ENCODE results near the gene FBN1.

FBN1 gene

DNA sequence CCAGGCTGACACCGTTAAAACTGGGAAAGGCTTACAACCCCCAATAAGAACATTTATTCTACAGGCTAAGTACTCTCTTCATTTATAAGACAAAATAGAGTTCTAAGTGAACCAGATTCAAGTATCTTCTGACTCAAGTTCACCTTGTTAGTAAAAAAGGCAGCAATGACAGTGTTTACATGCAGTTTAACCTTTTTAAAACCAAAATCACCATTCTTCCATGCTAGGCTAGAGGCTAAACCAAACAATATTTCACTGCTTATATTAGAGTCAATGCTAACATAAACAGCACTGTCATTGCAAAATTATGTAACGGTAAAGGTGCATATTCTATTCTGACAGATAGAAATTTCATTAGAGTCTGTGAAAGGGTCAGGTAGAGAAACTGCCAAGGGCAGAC is 118.0 kb downstream of the FBN1 start:
- H3K9me3 ChIP-seq (ENCODE audit: control insufficient read depth, low read length), result no peaks in the 10 kb centered on the region
- no peaks in the 10 kb centered on the region for H3K36me3 ChIP-seq (ENCODE audit: control insufficient read depth, insufficient read depth, low read length)
- no peak overlapping the region for H3K27ac ChIP-seq
- H3K4me3 ChIP-seq (ENCODE audit: low read depth, low read length), result no peak overlapping the region
- no peak overlapping the region for H3K9ac ChIP-seq
- no peak overlapping the region for H3K4me2 ChIP-seq (ENCODE audit: low read length)
- H3K79me2 ChIP-seq, result no peaks in the 10 kb centered on the region
- TF ChIP-seq, protein P1, sequence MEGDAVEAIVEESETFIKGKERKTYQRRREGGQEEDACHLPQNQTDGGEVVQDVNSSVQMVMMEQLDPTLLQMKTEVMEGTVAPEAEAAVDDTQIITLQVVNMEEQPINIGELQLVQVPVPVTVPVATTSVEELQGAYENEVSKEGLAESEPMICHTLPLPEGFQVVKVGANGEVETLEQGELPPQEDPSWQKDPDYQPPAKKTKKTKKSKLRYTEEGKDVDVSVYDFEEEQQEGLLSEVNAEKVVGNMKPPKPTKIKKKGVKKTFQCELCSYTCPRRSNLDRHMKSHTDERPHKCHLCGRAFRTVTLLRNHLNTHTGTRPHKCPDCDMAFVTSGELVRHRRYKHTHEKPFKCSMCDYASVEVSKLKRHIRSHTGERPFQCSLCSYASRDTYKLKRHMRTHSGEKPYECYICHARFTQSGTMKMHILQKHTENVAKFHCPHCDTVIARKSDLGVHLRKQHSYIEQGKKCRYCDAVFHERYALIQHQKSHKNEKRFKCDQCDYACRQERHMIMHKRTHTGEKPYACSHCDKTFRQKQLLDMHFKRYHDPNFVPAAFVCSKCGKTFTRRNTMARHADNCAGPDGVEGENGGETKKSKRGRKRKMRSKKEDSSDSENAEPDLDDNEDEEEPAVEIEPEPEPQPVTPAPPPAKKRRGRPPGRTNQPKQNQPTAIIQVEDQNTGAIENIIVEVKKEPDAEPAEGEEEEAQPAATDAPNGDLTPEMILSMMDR (IDR thresholded peaks at IDR 0.05), result no peak
- no peak overlapping the region for H2AFZ ChIP-seq
- H3K27me3 ChIP-seq (ENCODE audit: control insufficient read depth, insufficient read depth, low read length), result no peaks in the 10 kb centered on the region
- H3K4me1 ChIP-seq, result no peaks in the 10 kb centered on the region

DNA sequence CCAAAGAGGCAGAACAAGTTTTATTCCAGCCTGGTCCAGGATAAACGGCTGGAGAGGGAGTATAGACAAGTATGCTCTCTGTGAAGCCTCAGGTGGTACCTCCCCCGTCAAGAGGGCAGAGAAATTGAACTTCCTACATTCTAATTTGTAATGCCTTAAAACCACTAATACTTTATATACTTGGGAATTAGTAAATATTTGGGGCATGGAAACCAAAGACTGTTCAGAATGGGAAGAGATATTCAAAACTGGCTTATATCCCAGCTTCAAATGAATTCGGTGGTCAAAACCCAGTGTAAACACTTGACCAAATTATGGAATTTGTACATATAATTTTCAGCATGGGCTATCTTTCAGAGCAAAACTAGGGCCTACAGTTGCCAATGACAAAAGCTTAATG is 122.6 kb downstream of the FBN1 start:
- H3K9me3 ChIP-seq (ENCODE audit: control insufficient read depth, low read length), result no peaks in the 10 kb centered on the region
- no peak overlapping the region for H3K9ac ChIP-seq
- H3K36me3 ChIP-seq (ENCODE audit: control insufficient read depth, insufficient read depth, low read length), result no peaks in the 10 kb centered on the region
- H3K4me3 ChIP-seq (ENCODE audit: low read depth, low read length), result no peak overlapping the region
- H3K4me2 ChIP-seq (ENCODE audit: low read length), result no peak overlapping the region
- no peak overlapping the region for H2AFZ ChIP-seq
- H3K4me1 ChIP-seq, result no peaks in the 10 kb centered on the region
- H3K27me3 ChIP-seq (ENCODE audit: control insufficient read depth, insufficient read depth, low read length), result no peaks in the 10 kb centered on the region
- no peak overlapping the region for H3K27ac ChIP-seq
- TF ChIP-seq, protein P1 (IDR thresholded peaks at IDR 0.05), result no peak
- H3K79me2 ChIP-seq, result no peaks in the 10 kb centered on the region

DNA sequence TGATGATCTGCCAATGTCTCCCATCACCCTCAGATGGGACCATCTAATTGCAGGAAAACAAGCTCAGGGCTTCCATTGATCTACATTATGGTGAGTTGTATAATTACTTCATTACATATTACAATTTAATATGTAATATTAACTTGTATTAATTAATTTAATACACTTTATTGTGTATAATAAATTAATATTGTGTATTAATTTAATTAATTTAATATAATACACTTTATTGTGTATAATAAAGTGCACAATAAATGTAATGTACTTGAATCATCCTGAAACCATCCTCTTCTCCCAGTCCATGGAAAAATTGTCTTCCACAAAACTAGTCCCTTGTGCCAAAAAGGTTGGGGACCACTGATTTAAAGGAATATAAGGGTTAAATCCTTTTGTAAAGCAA is 123.4 kb downstream of the FBN1 start:
- Histone ChIP-seq H3K36me3 (ENCODE audit: control insufficient read depth, insufficient read depth, low read length) (no peaks in the 10 kb centered on the region), H3K4me1 (no peaks in the 10 kb centered on the region)
- TF ChIP-seq, protein P1 (IDR thresholded peaks at IDR 0.05), result no peak

DNA sequence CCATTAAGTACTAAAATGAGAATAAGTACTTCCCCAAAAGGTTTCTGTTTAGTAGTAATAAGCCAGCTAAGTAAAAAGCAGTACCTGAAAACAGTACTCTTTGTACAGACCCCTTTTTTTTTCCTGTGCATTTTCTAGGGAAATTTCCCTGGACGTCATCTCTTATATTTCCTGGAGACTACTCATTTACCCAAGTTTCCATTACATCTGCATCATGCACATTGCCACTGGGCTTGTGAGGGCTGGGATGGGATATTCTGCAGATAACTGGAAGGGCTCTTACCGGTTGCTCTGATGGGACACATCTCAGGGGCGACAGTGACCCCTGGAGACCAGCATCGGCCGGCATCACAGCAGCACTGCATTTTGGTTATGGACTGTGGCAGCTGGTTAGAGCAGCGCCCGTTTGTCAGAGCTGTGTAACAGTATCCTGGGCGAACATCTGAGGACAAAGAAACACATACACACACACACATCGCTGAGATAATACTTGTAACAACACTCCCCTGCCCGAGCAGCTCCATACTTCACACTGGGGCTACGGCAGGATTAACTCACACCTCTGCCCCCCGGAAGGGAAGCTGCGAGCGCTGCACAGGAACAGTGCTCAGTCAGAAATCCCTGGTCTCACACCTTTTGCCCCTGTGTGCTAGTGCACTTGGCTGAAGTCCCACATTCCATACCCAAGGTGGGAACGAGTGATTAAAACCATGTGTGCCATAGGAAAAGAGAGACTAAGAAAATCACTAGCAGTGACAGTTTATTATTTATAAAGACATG is 124.9 kb downstream of the FBN1 start:
- TF ChIP-seq, protein P1 (IDR thresholded peaks at IDR 0.05), result no peak
- Histone ChIP-seq H2AFZ (no peak overlapping the region), H3K9ac (no peak overlapping the region), H3K9me3 (ENCODE audit: control insufficient read depth, low read length) (no peaks in the 10 kb centered on the region), H3K79me2 (no peaks in the 10 kb centered on the region), H3K4me3 (ENCODE audit: low read depth, low read length) (no peak overlapping the region), H3K4me1 (no peaks in the 10 kb centered on the region), H3K27me3 (ENCODE audit: control insufficient read depth, insufficient read depth, low read length) (no peaks in the 10 kb centered on the region), H3K27ac (no peak overlapping the region), H3K4me2 (ENCODE audit: low read length) (no peak overlapping the region), H3K36me3 (ENCODE audit: control insufficient read depth, insufficient read depth, low read length) (no peaks in the 10 kb centered on the region)

More for the DNA sequence above, 123.4 kb downstream of the FBN1 start:
- H3K79me2 ChIP-seq, result no peaks in the 10 kb centered on the region
- no peak overlapping the region for H3K4me3 ChIP-seq (ENCODE audit: low read depth, low read length)
- no peak overlapping the region for H2AFZ ChIP-seq
- no peak overlapping the region for H3K4me2 ChIP-seq (ENCODE audit: low read length)
- H3K27me3 ChIP-seq (ENCODE audit: control insufficient read depth, insufficient read depth, low read length), result no peaks in the 10 kb centered on the region
- no peak overlapping the region for H3K27ac ChIP-seq
- H3K9me3 ChIP-seq (ENCODE audit: control insufficient read depth, low read length), result no peaks in the 10 kb centered on the region
- no peak overlapping the region for H3K9ac ChIP-seq

DNA sequence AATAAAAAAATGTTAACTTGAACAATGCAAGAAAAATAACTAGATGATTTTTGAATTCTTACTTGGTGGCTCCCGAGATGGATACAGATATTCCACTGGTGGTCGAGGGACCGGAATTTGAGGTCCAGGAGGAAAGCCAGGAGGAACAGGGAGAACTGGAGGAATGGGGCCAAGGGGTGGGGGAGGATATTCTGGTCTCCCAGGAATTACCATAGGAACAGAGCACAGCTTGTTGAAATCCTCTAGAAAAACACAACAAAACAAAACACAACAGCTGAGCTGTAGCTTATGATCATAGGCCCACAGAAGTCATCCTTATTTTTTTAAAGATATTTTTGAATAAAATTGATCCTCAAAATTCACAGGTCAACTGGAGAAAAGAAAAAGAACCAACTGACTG is 129.4 kb downstream of the FBN1 start:
- Histone ChIP-seq H3K27ac (no peak overlapping the region), H3K9me3 (ENCODE audit: control insufficient read depth, low read length) (no peaks in the 10 kb centered on the region), H2AFZ (no peak overlapping the region), H3K9ac (no peak overlapping the region), H3K4me2 (ENCODE audit: low read length) (no peak overlapping the region), H3K4me3 (ENCODE audit: low read depth, low read length) (no peak overlapping the region), H3K36me3 (ENCODE audit: control insufficient read depth, insufficient read depth, low read length) (no peaks in the 10 kb centered on the region), H3K79me2 (no peaks in the 10 kb centered on the region), H3K27me3 (ENCODE audit: control insufficient read depth, insufficient read depth, low read length) (no peaks in the 10 kb centered on the region), H3K4me1 (no peaks in the 10 kb centered on the region)
- TF ChIP-seq, protein P1 (IDR thresholded peaks at IDR 0.05), result no peak

All from parathyroid adenoma (tissue), 2 donors.